Chondrocyte (in vitro differentiated cells): Measurements from ENCODE around the gene SSU72. TPM values are rescaled to one million over a fixed set of nuclear protein-coding genes. Genes with fewer than 3 reads are reported as not detected.
A peak's percentile ranks its signal among the peaks of the same experiment; 100 is the strongest.

ENCODE experiments used
- DNase-seq: peaks from one replicate; pipeline ENCODE4 v3.0.0; 2021; ENCODE audit warnings: mixed read lengths, low spot score
- H3K27ac Mint-ChIP-seq: one replicate; pipeline ENCODE4 v1.8.0; 2021; ENCODE audit warnings: mild to moderate bottlenecking, moderate library complexity, mixed read lengths; ENCODE audit not compliant: unreplicated experiment
- H3K27me3 Mint-ChIP-seq: 2 replicates; pipeline ENCODE4 v1.8.0; 2021; ENCODE audit warnings: low read depth, mixed read lengths
- H3K36me3 Mint-ChIP-seq: 2 replicates; pipeline ENCODE4 v1.8.0; 2021; ENCODE audit warnings: low read depth, mixed read lengths
- H3K4me1 Mint-ChIP-seq: 2 replicates; pipeline ENCODE4 v1.8.0; 2021; ENCODE audit warnings: low read depth, mild to moderate bottlenecking, mixed read lengths
- H3K4me3 Mint-ChIP-seq: one replicate; pipeline ENCODE4 v1.8.0; 2021; ENCODE audit warnings: mild to moderate bottlenecking, moderate library complexity, mixed read lengths; ENCODE audit not compliant: unreplicated experiment
- H3K9me3 Mint-ChIP-seq: 2 replicates; pipeline ENCODE4 v1.8.0; 2021; ENCODE audit warnings: low read depth, mixed read lengths
- total RNA-seq: library from RNA; stranded (reverse); gene quantifications from 3 replicates; pipeline ENCODE4 v1.2.1, GENCODE V29; 2021
- TF ChIP-seq, protein P1 (sequence below): fragments of 200-600 bp; sonication (generic); IDR thresholded peaks from 2 replicates; pipeline ENCODE4 v1.5.0; 2021; ENCODE audit warnings: antibody characterized with exemption, mild to moderate bottlenecking, moderate library complexity

Gene SSU72
- total RNA-seq, 1 donor from 2014 or later: 99.7 TPM

DNA sequence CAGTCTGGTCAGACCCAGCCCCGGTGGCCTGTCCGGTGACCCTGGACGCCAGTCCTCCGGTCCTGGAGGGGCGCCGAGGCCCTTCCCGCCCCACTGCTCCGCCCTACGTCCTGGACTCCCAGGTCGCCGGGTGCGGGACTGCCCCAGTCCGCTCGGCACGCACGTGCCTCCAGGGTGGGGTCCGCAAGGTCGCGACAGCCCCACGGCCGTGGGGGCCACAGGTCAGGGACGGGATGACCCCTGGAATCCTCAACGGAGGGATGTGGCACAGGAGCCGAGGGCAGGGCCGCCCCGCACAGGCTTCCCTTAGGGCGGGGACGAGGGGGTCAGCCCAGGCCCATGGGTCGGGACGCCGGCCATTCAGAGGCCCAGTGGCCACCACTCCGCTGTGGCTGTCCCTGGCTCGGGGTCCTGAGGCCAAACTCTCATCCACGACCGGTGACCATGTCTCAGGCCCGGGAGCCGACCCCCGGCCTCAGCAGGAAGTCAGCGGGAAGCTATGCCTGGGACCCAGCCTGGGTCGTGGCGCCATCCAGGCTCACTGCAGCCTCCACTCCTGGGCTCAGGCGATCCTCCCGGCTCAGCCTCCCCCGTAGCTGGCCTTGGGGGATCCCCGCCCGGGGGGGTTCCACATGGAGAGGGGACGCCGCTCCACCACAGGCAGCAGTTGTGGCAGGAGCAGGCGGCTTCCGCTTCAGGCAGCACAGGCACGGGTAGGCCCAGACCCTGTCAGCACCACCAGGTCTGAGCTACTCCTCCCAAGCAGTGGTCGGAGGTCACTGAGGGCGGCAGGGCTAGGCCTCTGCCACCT lies 33.6 kb downstream of the SSU72 start:
- H3K4me1 Mint-ChIP-seq: peaks cover 7% of the 10 kb centered on the region
- H3K36me3 Mint-ChIP-seq: peaks cover 5% of the 10 kb centered on the region
- no peaks in the 10 kb centered on the region for H3K9me3 Mint-ChIP-seq
- TF ChIP-seq, protein P1, sequence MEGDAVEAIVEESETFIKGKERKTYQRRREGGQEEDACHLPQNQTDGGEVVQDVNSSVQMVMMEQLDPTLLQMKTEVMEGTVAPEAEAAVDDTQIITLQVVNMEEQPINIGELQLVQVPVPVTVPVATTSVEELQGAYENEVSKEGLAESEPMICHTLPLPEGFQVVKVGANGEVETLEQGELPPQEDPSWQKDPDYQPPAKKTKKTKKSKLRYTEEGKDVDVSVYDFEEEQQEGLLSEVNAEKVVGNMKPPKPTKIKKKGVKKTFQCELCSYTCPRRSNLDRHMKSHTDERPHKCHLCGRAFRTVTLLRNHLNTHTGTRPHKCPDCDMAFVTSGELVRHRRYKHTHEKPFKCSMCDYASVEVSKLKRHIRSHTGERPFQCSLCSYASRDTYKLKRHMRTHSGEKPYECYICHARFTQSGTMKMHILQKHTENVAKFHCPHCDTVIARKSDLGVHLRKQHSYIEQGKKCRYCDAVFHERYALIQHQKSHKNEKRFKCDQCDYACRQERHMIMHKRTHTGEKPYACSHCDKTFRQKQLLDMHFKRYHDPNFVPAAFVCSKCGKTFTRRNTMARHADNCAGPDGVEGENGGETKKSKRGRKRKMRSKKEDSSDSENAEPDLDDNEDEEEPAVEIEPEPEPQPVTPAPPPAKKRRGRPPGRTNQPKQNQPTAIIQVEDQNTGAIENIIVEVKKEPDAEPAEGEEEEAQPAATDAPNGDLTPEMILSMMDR: no peak
- H3K27me3 Mint-ChIP-seq: no peaks in the 10 kb centered on the region
- peak overlapping the region; percentile 53 for H3K4me3 Mint-ChIP-seq
- H3K27ac Mint-ChIP-seq: no peak overlapping the region
- DNase-seq: no peak

DNA sequence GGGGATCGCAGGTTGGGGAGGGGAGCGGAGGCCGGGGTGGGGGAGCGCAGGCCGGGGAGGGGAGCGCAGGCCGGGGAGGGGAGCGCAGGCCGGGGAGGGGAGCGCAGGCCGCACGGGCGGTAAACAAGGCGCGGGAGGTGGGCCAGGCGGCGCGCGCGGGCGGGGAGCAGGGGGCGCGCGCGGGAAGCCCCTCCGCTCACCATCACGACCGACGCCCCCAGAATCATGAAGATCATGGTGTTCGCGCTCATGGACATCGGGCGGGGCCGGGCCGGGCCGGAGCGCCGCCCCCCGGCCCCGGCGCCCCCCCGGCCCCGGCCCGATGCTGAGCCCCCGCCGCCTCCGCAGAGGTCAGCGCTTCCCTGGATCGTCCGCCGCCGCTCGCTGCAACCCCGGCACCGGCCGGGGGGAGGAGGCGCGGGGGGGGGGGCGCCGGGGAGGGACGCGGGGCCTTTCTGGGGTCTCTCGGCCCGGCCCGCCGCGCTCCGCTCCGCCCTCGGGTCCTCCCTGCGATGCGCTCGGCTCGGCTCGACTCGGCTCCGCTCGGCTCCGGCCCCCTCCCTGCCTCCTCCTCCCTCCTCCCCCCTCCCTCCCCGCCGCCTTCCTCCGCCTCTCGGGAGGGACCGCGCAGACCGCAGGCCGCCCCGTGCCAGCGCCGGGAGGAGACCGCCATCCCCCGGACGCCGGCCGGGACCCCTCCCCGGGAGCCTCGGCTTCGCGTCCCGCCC lies 34.4 kb downstream of the SSU72 start, which contains the start of gene TMEM240:
Gene TMEM240, minus strand, starts transcription at position 535 of the 728 bp plus-strand sequence. Its CDS starts 278 bp downstream, at position 257.
- H3K27ac Mint-ChIP-seq: no peak within 1 kb of the TSS
- no peaks in the 10 kb centered on the region for H3K9me3 Mint-ChIP-seq
- no peak for DNase-seq
- TF ChIP-seq, protein P1: no peak
- no peaks in the 10 kb centered on the region for H3K27me3 Mint-ChIP-seq
- H3K4me1 Mint-ChIP-seq: peaks cover 7% of the 10 kb centered on the region
- H3K36me3 Mint-ChIP-seq: peaks cover 5% of the 10 kb centered on the region
- peak within 1 kb of the TSS; percentile 72 for H3K4me3 Mint-ChIP-seq

DNA sequence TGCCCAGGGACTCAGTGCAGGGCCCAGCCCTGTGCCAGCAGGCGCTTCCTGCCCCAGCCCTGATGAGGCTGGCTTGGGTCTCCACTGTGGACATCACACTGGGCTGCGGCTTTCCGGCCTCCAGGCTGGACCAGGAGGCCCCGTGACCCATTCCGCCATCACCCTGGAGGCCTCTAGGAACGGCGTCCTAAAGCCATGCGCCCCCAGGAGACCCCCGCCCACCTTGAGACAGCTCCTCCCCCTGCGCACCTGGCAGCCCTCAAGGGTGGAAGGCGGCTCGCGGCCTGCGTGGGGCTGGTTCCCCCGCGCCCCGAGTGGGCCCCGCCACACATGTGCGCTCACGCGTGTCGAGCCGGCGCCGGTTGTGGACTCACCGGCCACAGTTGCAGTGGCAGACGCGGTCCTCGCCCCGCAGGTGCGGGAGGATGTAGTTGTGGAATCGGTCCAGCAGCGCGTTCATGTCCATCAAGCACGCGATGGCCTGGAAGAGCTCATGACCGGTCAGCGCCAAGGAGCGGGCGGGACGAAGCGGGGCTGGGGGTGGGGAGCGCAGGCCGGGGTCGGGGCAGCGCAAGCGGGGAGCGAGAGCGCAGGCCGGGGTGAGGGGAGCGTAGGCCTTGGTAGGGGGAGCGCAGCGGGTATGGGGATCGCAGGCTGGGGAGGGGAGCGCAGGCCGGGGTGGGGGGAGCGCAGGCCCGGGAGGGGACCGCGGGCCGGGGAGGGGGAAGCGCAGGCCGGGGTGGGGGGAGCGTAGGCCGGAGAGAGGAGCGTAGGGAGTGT lies 35.2 kb downstream of the SSU72 start:
- Mint-ChIP-seq H3K9me3 (no peaks in the 10 kb centered on the region), H3K27ac (no peak overlapping the region), H3K4me1 (peaks cover 7% of the 10 kb centered on the region), H3K36me3 (peaks cover 5% of the 10 kb centered on the region), H3K4me3 (peak overlapping the region; percentile 72), H3K27me3 (no peaks in the 10 kb centered on the region)
- DNase-seq: no peak
- TF ChIP-seq, protein P1: no peak

DNA sequence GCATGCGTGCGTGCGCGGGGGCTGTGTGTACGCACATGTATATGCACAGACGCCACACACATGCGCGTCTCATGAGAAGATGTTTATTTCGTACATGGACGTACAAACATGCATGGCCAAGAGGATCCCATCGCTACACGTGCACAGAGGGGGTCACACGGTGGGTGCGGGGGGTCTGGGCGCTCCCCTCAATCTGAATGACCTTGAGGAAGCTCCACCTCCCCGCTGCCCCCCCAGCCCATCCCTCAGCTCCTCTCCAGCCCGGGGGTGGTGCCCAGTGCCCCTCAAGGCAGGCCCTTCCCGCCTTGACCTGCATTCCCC lies 35.7 kb downstream of the SSU72 start:
- peaks cover 7% of the 10 kb centered on the region for H3K4me1 Mint-ChIP-seq
- H3K9me3 Mint-ChIP-seq: no peaks in the 10 kb centered on the region
- H3K27me3 Mint-ChIP-seq: no peaks in the 10 kb centered on the region
- no peak for DNase-seq
- H3K27ac Mint-ChIP-seq: no peak overlapping the region
- H3K4me3 Mint-ChIP-seq: peak overlapping the region; percentile 72
- TF ChIP-seq, protein P1: no peak
- H3K36me3 Mint-ChIP-seq: peaks cover 5% of the 10 kb centered on the region

DNA sequence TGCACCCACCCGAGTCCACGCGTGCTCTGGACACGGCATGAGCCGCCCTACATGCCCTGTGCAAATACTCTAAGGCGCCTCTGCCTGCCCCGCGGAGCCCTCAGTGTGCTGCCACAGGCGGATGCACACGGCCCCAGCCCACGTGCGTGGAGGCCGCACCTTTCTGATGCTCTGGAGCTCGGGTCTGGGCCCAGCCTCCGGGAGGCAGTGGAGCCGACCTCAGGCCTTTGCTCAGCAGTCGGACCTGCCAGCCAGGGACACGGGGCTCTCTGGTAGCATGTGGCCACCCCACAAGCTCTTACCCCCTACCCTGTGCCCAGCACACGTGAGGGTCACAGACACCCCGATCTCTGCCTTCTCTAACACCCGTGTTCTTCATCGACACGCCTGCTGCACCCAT lies 36.3 kb downstream of the SSU72 start:
- H3K9me3 Mint-ChIP-seq: no peaks in the 10 kb centered on the region
- H3K4me1 Mint-ChIP-seq: peaks cover 7% of the 10 kb centered on the region
- TF ChIP-seq, protein P1: no peak
- H3K36me3 Mint-ChIP-seq: peaks cover 5% of the 10 kb centered on the region
- no peaks in the 10 kb centered on the region for H3K27me3 Mint-ChIP-seq
- no peak overlapping the region for H3K27ac Mint-ChIP-seq
- no peak for DNase-seq
- no peak overlapping the region for H3K4me3 Mint-ChIP-seq
